HEK293T (cell line): ENCODE measurements around the gene DDX3Y.

Source experiments
- BHLHE40 ChIP-seq: fragments of 450-650 bp; IDR thresholded peaks from 2 replicates; pipeline ENCODE4 v1.6.1; 2016; ENCODE audit warnings: mild to moderate bottlenecking, moderate library complexity, borderline replicate concordance
- FOXK2 ChIP-seq: fragments of 450-650 bp; IDR thresholded peaks from 2 replicates; pipeline ENCODE4 v1.6.1; 2016; ENCODE audit warnings: mild to moderate bottlenecking

DNA sequence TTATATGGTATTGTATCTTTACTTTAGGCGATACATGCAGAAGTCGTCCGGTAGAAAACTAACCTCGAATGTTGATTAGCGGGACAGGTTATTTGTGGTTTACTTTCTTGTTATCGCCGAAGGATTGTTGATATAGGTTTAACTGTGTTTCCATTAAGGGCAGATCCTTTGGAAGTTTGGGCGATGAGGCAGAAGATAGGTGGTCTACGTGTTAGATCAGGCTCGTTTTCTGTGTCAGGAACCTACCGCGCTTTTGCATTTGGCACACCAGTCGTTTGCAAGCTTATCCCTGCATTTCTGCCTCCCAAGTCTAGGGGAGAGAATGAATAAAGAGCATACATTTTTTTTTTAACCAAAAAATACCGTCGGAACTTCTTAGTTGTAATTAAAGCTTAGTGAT, 1.2 kb downstream of the DDX3Y start:
- TF ChIP-seq FOXK2: no peak
- TF ChIP-seq BHLHE40: no peak
